Stimulated activated CD8-positive, alpha-beta memory T cell treated with anti-CD3 and anti-CD28 coated beads, Interleukin-4, amount 100 ng/mL, for 48 hours (primary cell): ENCODE measurements around the gene C1orf35.

Source experiments
- DNase-seq: peaks from one replicate; pipeline ENCODE4 v3.0.0-alpha.2; 2020

C1orf35 gene

DNA sequence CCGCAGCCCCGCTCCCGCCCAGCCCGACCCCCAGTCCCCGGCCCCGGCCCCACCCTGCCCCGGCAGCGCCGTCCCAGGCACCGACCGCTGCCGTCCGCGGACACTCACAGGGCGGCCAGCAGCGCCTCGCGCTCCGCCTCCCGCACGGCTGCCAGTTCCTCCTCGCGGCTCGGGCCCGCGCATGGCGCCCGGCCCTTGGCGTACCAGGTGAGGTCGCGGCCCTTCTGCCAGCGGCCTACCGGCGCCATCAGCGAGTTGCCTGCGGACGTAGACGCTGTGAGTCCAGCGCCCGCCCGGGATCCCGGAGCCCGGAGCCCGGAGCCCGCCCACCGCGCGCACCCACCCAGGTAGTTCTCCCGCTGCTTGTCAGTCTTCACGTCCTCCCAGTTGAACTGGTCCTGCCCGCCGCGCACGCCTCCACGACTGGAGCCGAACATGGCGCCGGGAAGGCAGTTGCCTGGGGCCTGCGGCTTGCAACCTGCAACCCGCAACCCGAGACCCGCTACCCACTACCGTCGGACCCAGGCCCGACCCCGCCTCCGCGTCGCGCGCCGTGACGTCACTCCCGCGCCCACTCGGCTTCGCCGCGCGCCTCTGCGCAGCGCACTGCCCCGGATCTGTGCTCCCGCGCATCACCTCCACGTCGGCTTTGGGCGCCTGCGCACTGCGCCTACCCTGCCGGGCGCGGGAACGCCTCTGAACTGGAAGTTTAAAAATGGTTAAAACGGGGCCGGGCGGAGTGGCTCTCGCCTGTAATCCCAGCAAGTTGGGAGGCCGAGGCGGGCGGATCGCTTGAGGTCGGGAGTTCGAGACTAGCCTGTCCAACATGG, at the start of gene C1orf35:
TSS of gene C1orf35 (minus strand) at position 535 of the 830 bp plus-strand sequence. CDS start at position 437, 98 bp downstream.
- peak; percentile 97 for DNase-seq

DNA sequence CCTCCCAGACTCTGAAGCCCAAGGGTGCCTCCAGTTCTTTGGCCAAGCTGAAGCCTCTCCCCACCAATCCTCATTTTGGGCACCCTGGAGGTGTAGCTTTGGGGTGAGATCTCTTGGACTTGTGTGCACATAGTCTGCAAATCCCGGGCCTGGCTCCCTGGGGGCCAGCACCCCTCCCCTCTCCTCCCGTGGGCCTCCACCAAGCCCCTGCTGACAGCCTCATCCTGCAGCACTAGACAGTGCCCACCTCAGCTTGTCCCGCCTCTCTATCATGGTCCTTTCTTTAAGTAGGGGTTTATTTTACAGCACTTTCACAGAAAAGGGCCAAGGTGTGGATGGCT, 49.8 kb upstream of the C1orf35 start:
- no peak for DNase-seq

DNA sequence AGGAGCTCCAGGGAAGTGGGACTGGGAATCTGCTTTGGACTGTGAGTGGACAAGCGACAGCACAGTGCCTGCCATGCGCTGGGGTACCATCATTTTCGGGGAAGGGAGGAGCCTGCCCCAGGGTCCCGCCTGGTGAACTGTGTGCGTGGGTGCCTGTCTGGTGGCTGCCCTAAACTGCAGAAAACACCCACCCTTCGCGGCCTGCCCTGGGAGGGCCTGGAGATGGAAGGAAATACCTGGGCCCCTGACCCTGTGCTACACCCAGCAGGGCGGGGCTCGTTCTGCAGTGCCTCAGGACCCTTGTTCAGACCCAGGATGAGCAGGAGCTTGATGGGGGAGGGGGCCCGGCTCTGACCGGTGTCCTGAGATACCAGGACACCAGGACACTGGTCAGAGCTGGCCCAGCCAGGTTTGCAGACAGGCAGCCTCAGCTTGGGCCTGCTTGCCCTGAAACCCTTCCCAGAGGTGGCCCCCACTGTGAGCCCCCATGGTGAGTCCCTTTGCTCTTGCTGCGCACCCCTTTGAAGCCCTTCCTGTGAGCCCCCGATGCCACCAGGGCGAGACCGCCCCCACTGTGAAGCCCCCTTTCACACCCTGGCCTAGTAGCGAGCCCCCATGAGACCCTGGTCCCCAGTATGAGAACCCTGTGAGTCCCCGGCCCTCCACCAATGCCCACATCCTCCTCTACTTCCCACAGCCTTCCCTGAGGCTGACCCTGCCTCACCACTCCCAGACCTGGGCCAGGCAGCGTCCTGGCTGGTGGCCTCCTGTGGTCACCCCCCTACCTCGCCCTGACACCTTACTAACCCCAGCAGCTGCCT, 49.2 kb upstream of the C1orf35 start:
- no peak for DNase-seq

DNA sequence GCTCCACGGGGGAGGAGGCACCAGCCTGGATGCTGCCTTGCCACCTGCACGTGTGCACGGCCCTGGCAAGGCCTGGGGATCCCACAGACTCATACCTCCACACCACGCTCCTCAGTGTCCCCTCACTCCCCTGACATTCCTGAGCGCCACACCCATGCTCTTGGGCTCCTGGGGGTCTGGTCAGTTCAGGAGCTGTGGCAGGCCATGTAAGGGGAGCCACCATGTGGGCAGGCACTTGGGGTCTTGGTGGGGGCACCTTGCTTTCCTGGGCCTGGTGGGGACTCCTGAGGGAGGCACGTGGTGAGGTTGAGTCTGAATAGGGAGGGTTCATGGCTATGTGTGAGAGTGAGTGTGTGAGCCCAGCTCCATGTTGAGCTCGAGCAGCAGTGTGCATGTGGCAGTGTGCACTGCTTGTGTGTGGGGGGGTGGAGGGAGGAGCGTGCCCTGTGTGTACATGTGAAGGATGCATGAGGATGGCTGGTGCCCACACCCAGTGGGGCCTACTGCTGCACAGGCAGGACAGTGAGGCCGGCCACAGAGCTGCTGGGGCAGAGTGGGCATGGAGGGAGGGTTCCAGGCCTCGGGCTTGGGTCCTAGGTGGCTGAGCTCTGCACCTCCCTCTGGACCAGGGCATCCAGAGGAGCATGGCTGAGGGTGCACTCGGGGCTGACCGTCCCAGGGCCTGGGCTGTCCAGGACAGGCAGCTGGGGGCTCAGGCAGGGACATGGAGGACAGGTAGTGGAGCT, 48.2 kb upstream of the C1orf35 start:
- no peak for DNase-seq

DNA sequence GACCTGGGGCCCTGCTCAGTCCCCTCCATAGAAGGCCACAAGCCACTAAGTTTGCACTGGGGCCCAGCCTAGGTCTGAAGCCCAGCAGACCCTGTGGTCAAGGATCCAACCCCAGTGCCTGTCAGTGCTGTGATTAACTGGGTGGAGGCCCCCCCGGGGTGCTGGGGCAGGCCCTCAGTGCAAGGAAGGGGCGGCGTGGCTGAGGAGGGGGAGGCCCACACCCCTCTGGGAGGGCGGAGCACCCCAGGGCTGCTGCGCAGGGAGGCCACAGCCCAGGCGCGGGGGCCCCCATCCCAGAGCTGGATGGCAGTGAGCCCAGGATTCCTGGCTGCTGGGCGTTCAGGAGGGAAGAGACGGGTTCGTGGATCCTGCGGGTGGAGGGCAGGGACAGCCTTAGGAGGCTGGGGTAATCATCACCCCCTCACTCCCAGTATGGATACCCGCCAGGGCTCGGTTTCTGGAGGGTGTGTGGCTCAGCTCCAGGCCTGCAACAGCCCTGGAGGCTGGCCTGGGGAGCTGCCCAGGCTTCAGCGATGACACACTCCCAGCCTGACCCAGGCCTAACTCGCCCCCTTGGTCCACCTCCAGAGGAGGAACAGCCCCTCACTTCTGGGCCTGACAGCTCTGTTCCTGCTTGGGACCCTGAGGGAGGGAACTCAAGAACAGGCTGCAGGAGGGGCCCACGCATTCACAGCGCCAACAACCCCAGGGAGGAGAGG, 47.5 kb upstream of the C1orf35 start:
- DNase-seq, result no peak

DNA sequence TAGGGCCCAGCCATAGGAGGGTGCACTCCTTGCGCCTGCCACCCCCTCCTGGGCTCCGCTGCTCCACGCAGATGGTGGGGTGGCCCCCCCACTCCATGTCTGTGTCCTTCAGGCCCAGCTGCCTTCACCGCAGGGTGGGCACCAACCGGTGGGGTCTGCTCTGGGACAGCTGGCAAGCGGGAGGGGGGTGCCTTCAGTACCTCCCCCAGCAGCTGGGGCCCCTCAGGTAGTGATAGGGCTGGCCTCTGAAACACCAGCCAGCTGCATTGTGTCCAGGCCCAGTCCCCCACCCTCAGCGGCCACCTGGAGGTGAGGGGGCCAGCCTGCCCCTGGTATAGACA, 47.0 kb upstream of the C1orf35 start:
- no peak for DNase-seq

DNA sequence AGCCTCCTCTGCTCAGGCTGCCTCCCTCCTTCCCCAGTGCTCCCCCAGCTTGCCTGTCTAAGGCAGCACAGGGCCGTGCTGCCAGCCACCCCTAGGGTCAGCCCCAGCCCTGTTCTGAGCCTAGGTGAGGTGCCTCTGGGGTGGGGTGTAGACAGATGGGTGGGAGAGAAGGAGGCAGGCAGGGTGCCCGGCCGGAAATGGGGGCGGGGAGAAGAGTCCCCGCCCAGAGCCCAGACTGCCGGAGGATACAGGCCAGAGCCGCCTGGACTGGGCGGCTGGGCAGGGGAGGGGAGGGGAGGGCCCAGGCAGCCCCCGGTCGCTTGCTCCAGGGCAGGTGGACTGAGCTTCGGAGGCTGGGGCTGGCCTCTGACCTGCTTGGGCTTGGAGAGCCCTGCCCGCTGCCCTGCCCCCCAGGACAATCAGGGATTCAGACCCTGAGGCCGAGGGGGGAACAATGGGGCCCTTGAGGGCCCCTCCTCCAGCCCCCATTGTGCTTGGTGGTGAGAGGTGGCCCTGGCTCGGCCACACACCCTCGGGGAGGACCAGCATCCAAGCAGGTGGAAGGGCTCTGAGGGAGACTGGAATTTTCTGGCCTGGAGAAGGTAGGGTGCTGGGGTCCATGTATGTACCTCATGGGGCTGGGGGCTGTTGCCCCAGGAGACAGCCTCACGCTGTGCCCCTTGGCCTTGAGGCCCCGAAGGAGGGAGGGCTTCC, 46.4 kb upstream of the C1orf35 start, which contains the start of gene GJC2:
TSS of gene GJC2 (plus strand) at position 525 of the 714 bp plus-strand sequence. CDS start 7,829 bp downstream, outside the sequence.
- no peak for DNase-seq

DNA sequence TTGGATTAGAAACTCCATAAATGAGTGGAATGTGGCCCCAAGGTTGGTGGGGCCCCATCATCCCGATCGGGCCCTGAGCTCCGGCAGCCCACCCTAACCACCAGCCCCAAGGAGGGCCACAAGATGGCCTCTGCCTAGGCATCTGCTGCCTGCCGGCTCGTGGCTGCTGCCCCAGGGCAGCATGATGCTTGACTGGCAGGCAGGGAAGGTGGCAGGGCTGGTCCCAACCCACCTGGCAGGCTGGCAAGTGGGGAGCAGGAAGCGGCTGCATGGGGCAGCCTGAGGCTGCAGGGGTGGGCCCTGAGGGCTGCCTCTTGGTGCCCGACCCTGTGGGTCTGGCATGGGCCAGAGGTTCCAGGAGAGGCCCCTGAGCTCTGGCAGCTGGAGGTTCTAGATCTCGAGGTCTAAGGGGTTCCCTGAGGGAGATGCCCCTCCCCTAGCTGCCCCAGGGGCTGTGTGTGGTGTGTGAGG, 45.8 kb upstream of the C1orf35 start:
- no peak for DNase-seq

DNA sequence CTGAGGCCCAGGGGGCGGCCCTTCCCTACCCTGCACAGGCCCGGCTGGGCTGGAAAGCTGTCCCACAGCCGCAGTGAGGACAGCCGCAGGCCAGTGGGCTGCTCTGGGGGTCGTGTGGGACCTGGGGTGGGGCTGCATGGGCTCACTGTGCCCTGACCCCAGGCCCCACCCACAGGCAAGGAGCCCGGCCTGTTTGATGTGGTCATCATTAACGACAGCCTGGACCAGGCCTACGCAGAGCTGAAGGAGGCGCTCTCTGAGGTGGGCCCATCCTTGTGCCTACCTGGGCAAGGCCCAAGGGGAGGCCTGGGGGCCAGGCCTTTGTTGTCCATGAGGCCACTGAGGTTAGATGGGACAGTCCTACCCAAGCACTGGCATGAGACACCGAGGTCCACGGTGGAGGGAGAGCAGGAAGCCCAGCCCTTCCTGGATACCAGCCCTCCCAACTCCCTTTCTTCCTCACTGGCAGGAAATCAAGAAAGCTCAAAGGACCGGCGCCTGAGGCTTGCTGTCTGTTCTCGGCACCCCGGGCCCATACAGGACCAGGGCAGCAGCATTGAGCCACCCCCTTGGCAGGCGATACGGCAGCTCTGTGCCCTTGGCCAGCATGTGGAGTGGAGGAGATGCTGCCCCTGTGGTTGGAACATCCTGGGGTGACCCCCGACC, 45.2 kb upstream of the C1orf35 start:
- DNase-seq, result no peak

DNA sequence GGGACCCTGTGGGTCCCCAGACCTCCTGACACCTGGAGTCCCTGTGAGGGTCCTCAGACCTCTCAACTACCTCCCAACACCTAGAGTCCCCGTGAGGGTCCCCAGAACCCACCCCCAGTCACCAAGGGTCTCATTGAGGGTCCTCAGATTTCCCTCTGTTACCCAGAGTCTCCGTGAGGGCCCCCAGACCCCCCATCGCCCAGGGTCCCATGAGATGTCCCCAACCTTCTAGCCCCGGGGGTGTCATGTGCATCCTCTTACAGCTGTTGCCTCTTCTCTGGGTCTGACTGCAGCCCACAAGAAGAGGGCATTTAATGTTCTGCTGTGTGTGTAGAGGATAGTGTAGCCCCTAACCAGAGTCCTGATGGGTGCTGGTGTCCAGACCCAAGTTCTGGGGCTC, 44.6 kb upstream of the C1orf35 start:
- no peak for DNase-seq

DNA sequence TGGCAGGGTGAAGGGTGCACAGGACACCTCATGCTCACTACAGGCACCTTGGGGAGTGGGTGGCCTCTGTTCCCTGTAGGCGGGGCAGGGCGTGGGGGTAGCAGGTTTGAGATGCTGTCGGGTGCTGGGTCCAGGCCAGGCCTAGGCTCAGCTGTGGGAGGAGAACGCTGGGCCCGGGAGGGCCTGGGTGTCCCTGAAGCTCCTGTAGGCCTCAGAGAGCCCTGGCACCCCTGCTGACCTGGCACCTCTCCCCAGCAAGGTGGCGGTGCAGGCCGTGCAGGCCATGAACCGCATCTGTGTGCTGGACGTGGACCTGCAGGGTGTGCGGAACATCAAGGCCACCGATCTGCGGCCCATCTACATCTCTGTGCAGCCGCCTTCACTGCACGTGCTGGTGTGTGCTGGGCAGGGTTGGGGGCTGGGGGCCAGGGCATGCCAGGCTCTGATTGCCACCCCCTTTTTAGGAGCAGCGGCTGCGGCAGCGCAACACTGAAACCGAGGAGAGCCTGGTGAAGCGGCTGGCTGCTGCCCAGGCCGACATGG, 44.1 kb upstream of the C1orf35 start:
- no peak for DNase-seq

DNA sequence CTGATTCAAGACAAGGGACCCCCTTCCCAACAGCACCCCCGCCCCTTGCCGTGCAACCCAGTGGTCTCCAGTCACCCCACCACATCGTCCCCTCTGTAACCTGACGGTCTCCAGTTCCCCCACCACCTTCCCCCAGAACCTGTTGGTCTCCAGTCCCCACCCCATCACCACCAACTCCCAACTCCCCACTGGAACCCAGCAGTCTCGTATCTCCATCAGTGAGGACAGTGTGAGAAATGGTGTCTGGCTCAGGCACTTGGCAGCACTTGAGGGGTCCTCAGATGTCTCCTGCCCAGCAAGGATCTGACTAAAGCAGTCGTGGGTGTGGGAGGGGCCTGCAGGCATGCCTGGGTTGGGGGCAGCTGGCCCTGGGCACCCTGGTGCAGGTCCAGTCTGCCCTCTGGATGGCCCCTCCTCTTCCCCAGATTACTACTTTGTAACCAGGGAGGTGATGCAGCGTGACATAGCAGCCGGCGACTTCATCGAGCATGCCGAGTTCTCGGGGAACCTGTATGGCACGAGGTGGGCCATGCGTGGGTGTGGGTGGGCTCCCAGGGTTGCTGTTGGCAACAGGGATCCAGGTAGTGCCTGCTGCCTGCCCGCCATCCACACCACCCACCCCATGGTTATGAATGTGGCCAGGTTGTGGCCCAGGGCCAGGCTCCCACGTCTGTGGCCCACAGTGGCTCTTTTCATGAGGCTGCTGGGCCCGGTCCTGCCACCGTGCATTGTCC, 43.5 kb upstream of the C1orf35 start:
- no peak for DNase-seq

DNA sequence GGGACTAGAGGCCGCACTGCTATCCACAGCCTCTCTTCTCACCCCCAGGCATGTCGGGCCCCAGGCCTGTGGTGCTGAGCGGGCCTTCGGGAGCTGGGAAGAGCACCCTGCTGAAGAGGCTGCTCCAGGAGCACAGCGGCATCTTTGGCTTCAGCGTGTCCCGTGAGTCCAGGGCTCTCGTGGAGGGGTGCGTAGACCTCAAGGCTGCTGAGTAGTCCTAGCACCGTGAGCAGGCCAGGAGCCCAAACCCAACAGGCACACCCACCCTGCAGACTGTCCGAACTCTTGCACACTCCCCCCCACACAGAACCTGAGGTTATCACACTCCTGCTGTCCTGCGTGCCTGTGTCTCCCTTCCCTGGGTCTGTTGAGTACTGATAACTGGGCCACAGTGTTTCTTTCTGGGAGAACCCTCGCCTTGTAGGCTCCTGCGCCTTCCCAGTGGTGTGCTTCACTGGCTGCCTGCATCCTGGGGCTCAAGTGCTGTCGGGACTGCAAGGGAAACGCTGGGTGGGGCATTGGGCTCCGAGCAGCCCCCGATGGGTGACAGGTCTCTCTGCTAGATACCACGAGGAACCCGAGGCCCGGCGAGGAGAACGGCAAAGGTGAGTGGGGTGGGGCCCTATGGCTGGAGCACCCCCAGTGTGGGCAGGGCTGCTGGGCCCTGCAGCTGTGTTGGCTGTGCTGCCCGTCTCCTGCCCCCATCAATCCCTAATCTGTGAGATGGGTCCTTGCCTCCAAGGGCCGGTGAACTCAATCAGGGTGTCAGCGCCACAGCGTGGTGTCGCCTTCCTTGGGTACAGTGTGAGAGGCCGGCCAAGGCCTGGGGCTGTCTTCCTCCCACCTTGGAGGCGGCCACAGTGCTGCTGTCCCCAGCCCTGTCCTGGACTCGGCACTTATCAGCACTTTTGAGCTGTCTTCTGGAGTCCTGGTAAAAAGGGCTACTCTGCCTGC, 42.6 kb upstream of the C1orf35 start:
- DNase-seq, result no peak

DNA sequence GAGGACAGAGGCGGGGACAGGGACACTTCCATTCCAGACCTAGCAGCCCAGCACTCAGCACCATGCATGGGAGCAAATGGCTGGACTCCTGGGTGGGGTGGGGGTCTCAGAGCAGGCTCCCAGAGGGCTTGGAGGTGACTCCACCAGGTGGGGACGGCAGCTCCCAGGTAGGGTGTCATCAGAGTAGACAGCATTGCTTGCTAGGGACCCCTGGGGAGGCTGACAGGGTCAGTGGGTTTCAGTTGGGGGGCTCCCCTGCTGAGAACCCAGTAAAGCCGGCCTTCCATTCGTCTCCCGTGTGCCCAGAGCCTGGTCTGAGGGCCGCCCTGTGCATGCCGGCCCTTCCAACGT, 41.8 kb upstream of the C1orf35 start:
- DNase-seq, result no peak

DNA sequence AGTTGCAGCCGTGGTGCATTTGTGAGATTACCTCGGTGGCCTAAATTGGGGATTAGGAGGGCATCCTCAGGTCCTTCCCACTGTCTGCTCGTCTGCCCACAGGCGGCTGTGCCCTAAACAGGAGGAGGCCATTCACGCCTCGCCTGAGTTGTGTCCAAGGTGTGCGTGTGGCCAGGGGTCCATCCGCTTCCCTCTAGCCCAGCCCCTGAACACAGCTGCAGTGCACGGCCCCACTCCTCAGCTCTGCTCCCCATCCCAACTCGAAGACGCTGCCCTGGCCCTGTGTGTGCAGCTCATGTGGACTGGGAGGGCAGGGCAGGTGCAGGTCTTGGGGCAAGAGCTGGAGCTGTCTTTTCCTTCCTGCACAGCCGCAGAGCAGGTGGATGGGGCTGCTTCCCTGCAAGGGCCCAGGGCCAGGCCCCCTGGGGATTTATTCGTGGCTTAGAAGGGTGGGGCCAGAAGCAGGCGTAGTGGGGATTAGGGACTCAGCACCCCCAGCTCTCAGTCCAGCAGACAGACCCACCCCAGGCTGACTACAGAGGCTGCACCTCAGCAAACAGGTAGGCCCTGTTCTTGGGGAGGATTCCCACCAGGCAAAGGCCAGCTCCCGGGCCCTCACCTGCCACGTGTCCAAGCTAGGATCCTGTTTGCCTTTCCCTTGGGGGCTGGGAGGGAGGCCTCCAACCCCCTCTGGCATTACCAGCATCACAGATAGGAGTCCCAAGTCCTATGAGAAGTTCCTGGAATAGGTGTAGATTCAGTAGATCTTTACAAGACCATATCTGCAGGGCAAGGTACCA, 41.3 kb upstream of the C1orf35 start:
- no peak for DNase-seq

DNA sequence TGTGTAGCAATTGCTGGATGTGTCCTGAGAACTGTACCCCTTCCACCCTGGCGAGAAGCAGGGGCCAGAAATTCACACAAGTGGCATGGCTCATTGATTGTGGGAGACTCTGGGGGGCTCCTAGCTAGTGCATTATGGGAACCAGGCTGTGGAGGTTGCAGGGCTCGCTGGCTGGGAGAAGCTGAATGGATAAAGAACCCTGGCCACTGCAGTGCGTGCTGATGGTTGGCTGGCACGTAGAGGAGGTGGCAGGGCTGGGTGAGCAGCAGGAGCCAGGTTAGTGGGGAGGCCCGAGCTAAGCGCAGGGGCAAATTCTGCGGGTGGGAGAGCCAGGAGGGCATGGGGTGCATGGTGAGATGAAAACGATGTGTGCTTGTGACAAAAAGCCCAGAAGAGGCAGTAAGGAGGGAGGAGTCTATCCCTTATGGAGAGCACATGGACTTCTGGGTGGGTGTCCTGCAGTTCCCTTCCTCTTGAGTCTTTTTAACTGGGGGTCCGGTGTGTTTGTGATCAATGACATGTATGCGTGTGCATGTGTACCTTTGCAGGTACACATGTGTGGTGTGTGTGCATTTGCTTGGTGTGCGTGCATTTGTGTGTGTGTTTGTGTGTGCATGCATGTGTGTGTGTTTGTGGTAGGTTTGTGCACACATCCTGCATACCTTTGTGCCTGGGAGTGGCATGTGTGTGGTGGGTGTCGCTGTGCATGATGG, 40.5 kb upstream of the C1orf35 start:
- DNase-seq, result no peak

DNA sequence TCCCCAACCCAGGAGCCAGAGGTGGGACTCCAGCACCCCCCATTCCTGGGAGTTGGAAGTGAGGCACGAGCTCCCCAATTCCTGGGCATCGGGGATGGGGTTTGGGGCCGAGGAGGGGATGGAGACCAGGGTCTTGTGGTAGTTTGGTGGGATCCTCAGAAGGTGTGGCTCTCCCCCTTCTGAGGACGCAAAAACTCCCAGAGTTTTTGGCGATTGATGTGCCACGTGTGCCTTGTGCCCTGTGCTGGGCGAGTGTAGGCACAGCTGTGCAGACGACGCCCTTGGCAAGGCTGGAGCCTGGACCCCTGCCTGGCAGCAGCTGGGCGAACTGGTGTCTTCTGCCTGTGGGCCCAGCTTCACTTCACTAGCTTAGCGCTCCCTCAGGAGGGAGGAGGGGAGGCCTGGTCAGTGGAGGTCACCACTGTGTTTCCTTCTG, 39.6 kb upstream of the C1orf35 start:
- no peak for DNase-seq
